HuH-7.5 (cell line): ENCODE results near the gene FAM219B.
"Not testable (repeated sequence)": the region's sequence is repeated elsewhere in the genome, so short reads cannot be mapped to it uniquely, and the experiment has no call there.

ENCODE experiments used
- DNase-seq: peaks from one replicate; pipeline ENCODE4 v3.0.0; 2011; ENCODE audit warnings: low spot score

The FAM219B gene

GRCh38 chr15:74906450-74907162 is at the start of gene FAM219B:
Gene FAM219B (minus strand): TSS chr15:74906851. CDS start chr15:74906800, 51 bp downstream.
- DNase-seq: peak; percentile 94

- no peak for DNase-seq
These were observed 49.4 kb upstream of the FAM219B start for GRCh38 chr15:74955796-74956647.

DNA sequence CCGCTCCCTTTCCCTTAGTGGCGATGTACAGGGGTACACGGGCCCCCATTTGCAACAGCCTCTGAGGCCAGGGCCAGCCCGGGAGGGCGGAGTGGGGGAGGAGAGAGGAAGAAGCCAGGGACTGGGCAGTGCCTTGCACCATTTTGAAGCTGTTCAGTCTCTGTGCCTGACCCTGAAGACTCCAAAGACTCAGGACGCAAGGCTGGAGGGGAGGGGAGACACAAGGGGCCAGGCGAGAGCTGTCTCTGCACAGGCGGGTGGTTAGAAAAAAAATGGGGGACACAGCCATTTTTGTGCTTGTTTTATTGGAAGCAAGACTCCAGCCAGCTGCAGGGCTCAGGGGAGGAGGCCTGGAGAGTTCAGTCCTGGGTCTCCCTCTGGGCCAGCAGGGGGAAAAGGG is 48.4 kb upstream of the FAM219B start:
- DNase-seq: no peak

GRCh38 chr15:74954515-74954914 is 47.9 kb upstream of the FAM219B start:
- no peak for DNase-seq

DNA sequence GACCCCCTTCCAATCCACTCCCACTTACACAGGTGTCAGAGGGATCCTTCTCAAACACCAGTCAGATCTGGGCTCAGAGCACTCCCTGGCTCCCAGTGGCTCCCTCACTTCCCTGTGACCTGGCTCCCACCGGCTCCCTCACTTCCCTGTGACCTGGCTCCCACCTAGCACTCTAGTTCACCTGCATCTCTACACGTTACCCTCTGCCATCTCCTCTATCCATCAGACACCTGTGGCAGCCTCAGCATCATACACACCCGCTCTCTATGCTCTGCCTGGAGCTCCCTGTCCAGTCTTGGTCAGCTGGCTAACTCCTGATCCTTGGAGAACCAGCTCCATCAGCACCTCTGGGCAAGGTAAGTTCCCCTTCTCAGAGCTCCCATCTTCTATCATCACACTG is 44.4 kb upstream of the FAM219B start:
- DNase-seq: no peak

DNA sequence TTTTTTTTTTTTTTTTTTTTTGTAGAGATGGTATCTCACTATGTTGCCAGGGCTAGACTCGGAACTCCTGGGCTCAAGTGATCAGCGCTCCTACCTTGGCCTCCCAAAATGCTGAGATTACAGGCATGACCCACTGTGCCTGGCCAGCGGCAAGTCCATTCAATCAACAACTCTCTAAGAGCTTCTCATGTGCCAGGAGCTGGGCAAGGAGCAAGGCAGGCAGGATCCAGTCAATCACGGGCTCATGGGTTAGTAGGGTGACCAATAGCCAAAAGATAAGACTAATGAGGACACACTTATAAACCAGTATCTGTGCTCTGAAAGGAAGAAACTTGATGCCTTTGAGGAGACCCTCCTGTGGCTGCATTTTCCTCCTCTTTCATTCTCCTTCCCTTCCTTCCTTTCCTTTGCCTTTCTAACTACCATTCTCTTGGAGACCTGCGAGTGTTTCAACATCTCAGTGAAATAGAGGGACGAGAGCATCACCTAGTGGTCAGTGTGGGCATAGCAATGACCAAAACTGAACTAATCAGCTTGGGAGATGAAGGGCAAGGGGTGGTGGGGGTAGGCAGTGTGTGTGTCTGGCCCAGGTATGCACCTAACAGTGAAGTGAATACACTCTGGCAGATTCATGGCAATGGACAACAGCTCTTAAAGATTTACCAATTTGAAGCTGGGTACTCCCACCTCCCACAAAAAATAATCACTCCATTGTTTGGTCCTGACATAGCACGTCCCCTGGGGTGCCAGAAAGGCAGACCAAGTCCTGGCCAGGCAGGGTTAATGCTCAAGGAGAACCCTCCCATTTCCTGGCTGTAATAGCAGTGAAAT is 43.6 kb upstream of the FAM219B start:
- DNase-seq: peak; percentile 79

GRCh38 chr15:74937590-74938371 is 31.1 kb upstream of the FAM219B start, which contains the start of gene COX5A:
Gene COX5A (minus strand): TSS chr15:74938073. CDS start chr15:74938014, 59 bp downstream.
- peak; percentile 79 for DNase-seq

- DNase-seq: no peak
These were observed 30.6 kb upstream of the FAM219B start for GRCh38 chr15:74937272-74937589.

DNA sequence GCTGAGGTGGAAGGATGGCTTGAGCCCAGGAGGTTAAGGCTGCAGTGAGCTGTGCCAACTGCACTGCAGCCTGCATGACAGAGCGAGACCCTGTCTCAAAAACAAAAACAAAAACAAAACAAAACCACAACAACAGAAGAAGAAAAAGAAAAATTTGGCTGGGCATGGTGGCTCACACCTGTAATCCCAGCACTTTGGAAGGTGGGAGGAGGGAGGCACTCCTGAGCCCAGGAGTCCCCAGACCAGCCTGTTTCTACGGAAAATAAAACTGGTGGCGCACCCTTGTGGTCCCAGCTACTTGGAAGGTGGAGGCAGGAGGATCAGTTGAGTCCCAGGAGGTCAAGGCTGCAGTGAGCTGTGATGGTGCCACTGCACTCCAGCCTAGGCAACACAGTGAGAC is 28.5 kb upstream of the FAM219B start:
- not testable (repeated sequence) for DNase-seq

GRCh38 chr15:74933573-74933972 is 26.9 kb upstream of the FAM219B start:
- DNase-seq: no peak

GRCh38 chr15:74928771-74929198 is 22.1 kb upstream of the FAM219B start:
- DNase-seq: peak; percentile 53

DNA sequence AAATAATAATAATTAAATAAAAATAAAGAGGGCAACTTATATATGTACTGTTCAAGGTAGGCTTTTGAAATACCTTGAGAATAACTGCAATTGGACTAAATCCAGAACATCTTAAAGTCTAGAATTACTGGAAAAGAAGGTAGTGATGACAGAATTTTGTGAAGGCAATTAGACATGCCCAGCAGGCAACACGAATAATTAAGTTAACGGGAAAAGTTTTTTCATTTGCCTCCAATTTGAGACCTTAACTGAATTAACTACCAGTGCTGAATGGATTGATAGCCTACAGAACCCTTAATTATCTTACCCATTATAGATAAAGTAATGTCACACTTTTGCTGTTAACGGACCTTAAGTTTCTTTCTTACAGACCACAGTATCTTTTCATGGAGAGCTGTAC is 17.9 kb upstream of the FAM219B start:
- DNase-seq: no peak

DNA sequence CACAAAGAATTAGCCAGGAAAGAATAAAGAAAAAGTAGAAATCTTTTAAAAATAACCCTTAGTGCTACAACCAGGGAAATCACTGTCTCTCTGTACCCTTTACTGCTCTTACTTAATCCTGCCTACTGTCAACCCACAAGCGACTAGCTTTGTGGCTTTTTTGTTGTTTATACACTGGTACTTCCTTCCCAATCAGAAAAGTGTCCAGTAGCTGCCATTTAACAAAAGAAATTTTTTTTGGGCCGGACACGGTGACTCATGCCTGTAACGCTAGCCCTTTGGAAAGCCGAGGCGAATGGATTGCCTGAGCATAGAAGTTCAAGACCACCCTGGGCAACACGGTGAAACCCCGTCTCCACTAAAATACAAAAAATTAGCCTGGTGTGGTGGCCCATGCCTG is 13.8 kb upstream of the FAM219B start:
- DNase-seq: no peak

GRCh38 chr15:74917676-74918075 is 11.0 kb upstream of the FAM219B start:
- DNase-seq: no peak

DNA sequence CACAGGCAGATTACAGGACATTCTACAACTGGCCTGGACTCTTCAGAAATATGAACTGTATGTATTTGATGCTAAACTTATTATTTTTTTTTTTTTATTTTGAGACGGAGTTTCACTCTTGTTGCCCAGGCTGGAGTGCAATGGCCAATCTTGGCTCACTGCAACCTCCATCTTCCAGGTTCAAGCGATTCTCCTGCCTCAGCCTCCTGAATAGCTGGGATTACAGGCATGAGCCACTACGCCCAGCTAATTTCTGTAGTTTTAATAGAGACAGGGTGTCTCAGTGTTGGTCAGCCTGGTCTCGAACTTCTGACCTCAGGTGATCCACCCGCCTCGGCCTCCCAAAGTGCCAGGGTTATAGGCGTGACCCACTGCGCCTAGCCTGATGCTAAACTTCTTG is 7.1 kb upstream of the FAM219B start:
- not testable (repeated sequence) for DNase-seq

GRCh38 chr15:74913041-74913440 is 6.4 kb upstream of the FAM219B start:
- DNase-seq: no peak

DNA sequence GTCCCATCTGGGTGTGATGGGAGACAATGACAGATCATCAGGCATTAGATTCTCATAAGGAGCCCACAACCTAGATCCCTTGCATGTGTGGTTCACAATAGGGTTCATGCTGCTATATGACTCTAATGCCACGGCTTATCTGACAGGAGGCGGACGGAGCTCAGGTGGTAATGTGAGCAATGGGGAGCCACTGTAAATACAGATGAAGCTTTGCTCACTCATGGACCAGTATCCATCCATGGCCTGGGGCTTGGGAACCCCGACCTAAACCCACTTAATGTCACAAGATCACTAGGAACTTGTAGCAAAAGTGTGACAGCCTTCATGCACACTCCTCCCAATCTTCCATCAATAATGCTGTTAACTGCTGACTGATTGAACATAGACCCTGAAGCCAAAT is 2.0 kb upstream of the FAM219B start:
- no peak for DNase-seq

- DNase-seq: no peak
These were observed 666 bp upstream of the FAM219B start for GRCh38 chr15:74907163-74907870.

GRCh38 chr15:74906067-74906449 is 593 bp downstream of the FAM219B start:
- DNase-seq: no peak

DNA sequence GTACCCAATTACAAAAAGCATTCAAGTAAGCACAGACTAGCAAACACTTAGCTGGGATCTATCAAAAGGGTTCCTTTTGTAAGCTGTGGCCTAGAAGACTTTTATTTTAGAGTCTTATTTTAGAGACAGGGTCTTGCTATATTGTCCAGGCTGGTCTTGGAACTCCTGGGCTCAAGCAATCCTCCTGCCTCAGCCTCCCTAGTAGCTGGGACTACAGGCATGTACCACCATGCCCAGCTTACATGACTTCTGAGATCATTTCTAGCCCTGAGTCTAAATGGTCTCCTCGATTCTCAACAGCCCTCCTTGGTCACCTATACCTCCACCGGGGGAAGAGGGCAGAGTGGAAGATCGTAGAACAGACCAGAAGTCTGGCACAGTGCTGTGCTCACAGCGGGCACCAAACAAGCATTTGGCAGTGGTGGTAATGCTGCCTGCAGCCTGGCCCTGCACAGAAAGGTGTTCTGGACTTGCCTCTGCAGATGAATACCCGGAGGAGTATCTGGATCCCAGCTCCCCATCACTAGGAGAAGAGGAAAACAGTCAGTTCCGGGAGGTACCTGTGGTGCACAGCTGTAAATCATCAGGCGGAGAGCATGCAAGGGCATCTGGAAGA is 2.4 kb downstream of the FAM219B start:
- no peak for DNase-seq

GRCh38 chr15:74903676-74904075 is 3.0 kb downstream of the FAM219B start:
- no peak for DNase-seq
